ENCODE measurements around the gene LRRC46.

LRRC46 gene

DNA sequence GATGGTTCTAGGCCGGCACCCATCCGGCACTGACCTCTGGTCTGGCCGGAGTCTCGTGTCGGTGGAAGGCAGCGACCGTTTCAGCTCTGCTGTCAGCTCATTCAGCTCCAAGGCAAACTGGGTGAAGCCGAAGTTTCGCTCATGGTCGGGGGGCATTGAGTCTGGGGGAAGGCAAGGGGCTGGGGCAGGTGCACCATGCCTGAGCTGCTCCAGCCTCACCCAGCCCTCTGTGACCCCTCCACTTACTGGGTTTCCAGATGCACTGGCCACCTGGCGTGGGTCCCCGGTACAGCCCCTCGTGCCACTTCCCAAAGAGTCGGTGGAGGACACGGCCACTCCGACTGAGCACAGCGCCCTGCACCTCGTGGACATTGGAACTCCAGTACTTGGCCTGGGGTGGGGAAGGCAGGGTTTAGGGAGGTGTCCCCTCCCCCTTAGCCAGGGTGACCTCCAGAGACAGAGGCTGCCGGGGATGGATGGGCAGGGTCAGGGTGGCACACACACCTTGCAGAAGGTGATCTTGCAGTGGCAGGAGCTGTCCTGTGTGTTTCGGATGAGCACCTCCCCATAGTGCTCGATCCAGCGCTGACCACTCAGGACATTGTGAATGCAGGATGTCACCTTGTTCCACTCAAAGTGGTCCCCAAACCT, 22.5 kb upstream of the LRRC46 start:
- DNase-seq (ENCODE audit: extremely low read depth in 1 of 2, low read depth in 1 of 2) = no peak

DNA sequence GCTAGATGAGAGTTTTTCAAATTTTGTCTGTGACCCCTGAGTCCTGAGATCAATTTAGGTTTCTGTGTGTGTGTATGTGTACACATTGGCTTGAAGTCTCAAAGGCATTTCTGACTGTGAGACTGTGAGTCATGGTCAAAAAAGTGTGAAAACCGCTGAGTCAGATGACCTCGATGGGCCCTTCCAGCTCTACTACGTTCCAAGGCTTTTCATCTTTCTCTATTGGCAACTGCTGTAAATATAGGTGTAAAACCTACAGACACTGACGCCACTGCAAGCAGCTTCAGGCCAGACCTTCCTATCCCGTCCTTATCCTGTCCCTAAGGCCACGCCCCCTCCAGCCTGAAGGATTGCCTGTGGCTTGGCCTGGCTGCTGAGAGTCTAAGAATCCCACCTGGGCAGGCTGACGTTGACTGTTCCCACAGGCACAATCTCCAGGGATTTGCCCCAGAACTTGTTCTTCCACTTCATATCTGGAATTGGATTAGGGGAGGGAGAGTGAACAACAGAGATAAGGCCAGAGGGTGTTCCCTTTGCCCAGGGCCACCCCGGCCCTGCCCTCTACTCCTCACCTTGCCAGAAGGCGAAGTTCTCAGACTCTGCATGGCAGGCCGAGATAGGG, 21.2 kb upstream of the LRRC46 start:
- DNase-seq (ENCODE audit: extremely low read depth in 1 of 2, low read depth in 1 of 2) = no peak

DNA sequence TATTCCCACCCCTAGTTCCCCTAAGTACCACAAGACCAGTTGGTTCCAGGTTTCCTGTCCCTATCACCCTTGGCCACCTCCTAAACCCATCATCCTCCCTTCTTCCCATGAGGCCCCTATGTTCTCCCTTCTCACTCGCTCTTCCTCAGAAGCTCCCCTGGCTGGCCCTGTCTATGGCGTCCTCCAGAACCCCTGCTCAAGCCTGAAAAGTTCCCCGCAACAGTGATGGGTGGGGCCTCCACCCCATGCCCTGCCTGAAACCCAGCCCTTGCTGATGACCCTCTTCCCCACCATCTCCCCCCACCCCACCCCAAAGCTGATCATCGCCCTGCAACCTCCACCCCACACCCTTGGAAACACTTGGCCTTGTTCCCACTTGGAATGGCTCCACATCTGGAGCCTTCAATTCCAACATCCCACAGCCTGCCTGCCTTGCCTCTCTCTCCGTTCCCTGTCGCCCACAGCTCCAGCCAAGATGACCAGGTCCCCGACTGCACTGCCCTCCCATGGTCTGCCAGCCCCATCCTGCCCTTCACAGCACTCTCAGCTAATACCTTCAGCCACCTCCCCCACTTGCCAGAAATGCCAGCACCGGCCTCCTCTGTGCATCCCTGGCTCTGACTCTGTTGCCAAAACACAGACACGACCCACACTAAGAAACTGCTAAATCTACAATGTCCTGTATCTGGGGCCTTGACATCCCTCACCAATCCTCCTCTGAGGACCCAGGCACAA, 20.4 kb upstream of the LRRC46 start:
- DNase-seq (ENCODE audit: extremely low read depth in 1 of 2, low read depth in 1 of 2) = no peak

DNA sequence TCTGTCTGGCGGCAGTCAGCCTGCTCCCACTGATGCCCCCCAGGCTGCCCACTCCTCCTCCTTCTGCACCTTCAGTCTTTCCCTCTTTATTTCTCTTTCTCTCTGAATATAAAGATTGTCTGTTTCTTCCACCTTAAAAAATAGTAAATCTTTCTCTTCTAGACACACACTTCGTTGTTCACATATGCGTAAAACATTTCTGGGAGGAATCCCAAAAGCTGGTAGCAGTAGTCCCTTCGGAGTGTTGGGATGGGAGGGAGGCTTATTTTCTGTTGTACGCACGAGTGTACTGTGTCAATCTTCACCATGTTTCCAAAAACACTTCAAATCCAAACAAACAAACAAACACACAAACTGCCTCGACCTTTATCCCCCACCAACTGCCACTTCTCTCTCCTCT, 19.8 kb upstream of the LRRC46 start:
- no peak for DNase-seq (ENCODE audit: extremely low read depth in 1 of 2, low read depth in 1 of 2)

DNA sequence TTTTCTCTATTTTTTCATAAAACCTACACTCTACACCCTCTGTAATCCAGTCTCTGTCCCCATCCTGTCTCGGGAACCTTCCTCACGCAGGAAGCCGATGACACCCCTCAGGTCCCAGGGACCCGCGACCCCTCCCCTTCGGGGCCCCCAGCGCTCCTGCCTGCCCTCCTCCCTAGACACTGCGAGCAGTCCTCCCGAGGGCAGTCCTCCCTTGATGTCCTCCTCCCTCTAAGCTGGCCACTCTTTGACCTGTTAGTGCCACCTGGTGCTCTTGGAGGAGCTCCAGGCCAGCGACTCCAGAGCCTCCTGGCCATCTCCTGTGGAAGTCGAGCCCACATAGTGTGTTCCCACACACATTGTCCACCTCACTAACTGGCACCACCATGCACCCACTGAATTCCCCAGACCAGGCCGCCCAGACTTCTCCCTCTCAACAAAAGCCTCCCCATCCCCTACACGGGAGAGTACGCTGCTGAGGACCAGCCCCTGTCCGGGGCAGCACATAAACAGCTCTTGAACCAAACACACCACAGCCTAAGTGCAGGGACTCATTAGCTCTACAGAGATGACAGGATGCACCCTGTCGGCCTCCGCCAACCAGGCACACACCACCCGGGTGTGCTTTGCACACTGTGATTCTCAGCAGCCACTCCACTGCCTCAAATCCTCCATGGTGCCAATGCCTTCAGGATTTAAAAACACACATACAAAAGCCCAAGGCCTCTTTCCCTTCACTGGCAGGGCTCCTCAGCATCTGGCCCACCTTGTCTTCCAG, 19.1 kb upstream of the LRRC46 start:
- DNase-seq (ENCODE audit: extremely low read depth in 1 of 2, low read depth in 1 of 2) = no peak

DNA sequence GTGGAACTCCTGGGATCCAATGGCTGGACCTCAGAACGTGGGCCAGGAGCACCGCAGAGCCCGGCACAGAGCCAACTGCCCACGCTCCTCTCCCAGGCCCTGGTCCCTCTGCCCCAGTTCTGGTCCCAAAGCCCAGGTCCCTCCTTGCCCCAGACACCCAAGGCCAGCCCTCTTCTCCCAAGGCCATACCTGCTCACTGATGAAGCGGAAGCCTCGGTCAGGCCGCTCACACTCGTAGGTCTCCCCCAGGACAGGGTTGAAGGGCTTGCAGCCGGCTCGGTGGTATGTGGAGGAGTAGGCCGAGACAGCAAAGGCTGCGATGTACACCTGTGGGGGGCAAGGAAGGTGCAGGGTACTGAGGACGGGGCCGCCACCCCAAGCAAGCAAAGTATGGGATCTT, 18.4 kb upstream of the LRRC46 start:
- DNase-seq (ENCODE audit: extremely low read depth in 1 of 2, low read depth in 1 of 2) = no peak

DNA sequence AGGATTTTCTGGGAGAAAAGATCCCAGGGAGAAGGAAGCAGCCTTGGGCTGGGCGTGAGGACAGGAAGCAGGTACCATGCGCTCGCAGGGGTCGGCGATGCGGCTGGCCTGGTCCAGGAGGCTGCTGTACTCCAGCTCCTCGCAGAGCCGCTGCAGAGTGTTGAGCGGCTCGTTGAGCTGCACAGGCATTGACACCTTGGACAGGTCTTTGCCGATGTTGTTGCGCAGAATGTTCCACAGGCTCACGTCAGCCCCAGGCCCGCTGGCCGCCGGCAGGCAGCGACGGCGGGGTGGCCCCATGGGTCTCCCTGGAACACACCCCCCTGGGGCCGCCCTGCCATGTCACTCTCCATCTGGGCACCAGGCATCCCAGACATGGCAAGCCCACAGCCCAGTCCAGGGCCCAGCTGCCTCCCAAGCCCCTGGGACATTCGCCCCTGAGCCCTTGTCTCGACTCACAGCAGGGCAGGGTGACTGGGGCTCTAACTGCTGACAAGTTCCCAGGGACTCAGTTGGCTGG, 17.9 kb upstream of the LRRC46 start:
- DNase-seq (ENCODE audit: extremely low read depth in 1 of 2, low read depth in 1 of 2) = no peak

DNA sequence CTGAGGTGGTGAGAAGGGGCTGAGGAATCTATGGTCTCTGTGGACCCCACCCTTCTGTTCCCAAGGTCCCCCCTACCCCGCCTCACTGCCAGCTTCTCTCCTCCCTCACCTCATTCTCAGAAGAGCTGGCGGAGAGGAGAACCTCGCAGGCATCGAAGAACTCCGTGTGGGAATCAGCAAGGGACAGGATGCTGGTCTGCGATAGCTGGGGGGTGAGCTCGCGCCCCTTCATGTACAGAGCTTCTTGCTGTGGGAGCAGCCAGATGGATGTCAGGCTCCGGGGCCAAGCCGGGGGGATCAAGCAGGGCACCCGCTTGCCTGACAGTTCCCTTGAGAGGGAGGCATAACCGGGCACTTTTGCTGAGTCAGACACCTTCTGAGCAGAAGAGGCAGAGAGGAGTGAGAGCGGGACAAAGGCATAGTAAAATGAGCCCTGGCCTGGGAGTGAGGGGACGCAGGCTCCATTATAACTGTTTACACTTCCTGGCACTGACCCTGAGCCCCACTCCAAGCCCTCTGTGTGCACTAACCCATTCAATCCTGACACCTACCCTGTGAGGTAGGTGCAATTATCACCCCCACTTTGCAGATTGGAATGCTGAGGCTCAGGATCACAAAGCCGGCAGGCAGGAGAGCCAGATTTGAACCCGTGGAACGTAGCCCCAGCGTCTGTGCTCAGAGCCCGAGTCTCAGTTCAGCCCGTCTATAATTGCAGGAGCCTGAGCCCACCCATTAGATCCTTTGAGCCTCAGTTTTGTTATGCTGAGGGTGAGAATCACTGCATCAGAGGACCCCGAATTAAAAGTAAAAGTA, 16.2 kb upstream of the LRRC46 start:
- DNase-seq (ENCODE audit: extremely low read depth in 1 of 2, low read depth in 1 of 2) = no peak

DNA sequence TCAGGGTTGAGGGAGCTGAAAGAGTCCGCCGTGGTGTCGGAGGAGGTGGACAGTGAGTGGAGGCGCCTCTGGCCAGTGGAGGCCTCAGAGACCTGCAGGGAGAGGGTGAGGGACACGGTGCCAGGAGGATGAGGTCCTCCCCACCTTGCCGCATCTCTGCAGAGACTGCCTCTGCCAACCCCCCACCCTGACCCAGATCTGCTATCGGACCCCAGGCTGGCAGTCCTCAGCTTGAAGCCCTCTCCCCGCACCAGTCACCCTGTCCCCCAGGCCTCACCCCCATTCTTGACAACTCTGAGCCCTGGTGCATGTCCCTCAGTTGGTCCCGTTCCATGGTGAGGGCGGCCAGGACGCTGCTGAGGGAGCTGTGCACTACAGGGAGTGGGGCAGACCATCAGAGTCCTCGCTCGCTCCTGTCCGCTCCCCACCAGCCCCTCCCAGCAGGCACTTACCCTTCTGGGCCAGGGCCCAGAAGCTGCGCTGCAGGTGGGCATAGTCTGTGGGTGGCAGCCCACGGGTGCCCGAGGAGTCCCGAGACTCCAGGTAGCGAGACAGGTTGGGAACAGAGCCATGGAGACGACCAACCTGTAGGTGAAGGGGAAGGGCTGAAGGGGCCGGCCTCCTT, 15.2 kb upstream of the LRRC46 start:
- DNase-seq (ENCODE audit: extremely low read depth in 1 of 2, low read depth in 1 of 2) = no peak

DNA sequence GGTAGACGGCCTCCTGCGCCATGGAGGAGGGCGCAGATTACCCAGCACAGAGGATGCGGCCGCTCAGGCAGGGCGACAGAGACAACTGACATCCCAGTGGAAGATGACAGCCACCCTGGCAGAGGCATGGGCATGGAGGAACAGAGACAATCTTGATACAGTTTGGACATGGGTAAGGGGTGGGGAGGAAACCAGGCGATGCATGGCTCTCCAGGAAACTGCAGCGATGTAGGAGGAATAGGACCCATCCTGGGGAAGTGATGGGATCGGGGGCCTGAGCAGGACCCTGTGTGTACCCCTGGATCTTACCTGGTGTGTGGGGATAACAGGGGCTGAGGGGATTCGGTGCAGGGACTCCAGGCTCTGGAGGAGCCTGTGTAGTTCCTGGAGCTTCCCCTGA, 14.5 kb upstream of the LRRC46 start:
- no peak for DNase-seq (ENCODE audit: extremely low read depth in 1 of 2, low read depth in 1 of 2)

DNA sequence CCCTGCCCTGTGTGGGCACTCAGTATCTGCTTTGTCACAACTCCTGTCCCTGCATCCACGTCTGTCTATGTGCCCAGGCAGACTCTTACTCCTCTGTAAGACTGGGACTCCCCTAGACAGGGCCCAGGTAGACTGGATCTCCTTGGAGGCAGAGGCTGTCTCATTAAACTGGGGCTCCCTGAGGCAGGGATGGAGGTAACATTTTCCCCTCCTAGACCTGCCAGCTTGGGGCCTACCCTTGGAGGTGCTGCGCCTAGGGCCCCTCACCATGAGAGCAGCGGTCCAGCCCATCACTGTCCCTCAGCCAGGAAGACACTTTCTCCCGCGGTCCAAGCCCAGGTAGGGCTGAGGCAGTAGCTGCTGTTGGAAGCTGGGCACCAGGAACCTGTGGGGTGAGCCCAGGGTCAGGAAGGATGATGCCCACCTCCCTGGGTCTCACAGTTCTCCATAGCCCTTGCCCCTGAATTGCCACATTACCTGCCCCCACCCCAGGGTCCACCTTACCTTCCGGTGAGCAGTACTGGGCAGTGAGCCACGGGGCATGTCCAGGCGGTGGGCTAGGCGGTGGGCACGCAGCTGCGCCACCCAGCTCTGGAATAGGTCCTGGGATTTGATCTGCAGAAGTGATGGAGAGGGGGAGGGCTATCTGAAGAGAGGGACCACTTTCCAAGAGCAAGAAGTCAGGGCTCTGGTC, 13.3 kb upstream of the LRRC46 start:
- no peak for DNase-seq (ENCODE audit: extremely low read depth in 1 of 2, low read depth in 1 of 2)

DNA sequence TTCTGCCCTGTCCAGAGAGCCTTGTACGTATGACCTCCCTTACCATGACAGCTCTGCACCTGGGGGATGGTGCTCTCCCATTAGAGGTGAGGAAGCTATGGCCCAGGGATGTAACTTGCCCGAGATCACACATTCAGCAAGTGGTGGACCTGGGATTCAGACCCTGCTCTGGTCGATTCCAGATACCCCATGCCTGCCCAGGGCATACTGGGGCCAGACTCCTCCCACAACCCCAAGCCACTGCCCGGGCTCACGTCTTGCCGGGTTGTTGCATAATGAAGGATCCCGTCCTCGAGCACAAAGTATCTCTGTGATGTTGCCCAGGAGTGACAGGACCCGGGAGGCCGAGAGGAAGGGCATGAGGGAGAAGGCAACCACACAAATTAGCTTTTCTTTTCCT, 12.0 kb upstream of the LRRC46 start:
- no peak for DNase-seq (ENCODE audit: extremely low read depth in 1 of 2, low read depth in 1 of 2)

DNA sequence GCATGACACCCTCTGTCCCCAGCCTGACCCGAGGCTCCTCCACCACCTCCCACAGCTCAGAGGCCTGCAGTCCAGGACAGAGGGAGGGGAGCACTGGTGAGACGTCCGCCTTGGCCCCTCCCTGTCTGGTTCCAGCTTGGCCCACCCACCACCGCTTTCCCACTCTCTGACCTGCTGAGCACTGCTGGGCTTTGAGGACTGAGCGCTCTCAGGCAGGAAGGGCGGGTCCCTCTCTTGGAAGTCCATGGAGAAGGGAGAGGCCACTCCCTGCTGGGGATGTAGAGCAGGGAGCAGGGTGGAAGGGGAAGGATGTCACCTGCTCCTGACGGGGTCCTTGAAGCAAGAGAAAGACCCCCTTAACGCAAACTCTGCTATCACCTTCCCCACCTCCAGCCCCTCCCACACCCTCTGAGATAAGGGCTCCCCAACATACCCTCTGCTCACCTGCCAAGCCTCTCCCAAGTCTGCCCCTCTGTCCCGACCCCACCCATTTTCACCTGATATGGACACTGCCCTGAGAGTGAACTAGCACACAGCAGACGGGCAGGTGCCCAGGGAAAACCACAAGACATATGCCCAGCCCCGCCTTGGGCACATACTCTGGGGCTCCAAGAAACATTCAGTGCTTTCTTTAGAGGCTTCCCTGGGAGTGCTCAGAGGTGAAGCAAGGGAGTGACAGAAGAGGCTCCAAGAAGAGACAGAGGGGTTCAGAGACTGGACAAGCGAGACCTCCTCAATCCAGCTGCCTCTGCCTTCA, 11.3 kb upstream of the LRRC46 start:
- no peak for DNase-seq (ENCODE audit: extremely low read depth in 1 of 2, low read depth in 1 of 2)

DNA sequence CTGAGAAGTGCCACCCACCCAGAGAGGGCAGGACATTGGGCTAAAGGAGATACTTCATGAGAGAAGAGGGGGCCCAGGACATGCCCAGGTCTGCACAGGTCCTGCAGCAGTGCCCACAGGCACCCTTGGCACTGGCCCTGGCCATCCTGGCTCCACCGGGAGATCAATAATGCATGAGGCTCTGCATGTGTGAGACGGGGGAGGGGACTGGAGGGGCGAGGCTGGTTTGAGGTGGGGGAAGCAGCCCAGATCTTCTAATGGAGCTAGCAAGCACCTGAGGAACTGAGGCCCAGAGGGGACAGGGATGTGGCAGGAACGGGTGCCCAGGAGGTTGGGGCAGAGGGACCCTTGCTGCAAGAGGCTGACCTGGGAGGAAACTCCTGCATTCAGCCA, 10.4 kb upstream of the LRRC46 start:
- DNase-seq (ENCODE audit: extremely low read depth in 1 of 2, low read depth in 1 of 2) = no peak

DNA sequence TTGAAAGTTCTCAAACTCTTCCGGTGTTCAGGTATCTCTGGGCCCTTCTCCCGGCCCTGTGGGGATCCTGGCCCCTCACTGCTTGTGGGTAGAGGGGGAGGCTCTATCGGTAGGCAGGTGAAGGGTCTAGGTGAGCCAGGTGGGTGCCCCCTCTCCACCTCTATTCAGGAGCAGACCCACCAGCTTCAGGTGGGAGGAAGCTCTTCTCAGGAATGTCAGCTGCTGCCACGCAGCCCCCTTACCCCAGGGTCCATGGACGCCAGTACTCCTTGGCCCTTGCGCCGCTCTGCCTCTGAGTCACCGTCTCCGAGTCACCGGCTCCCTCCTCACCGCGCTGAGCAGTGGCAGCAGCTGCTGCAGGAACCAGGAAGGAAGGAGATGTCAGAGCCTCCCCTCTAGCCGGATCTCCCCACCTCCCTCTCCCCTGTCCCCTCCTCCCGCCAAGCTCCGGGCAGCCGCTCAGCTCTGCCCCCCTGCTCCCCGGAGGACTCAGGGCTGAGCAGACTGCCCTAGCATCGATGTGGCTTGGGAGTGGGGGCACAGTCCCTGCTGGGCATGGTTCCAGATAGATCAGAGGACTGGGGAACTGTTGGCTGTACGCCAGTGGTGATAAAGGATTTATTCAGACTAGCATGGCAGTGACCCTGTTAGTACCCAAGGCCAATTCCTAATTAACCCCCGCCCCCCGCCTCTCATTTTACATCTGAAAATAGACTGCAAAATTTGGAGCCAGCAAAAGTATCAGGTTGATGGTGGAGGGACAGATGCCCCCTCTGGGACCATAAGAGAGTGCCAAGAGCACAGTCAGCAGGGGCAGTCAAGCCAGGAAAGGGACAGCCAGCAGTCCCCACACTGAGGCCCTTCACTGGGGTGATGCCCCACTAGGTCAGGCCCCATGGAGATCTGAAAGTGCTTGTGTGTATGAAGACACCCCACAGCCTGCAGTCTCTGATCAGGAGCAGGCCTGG, 9.8 kb upstream of the LRRC46 start, which contains the start of gene OSBPL7:
OSBPL7 (minus strand) TSS at position 371 of the 968 bp plus-strand sequence. CDS start 1,516 bp downstream, outside the sequence.
- peak; percentile 63 to 68 for DNase-seq (ENCODE audit: extremely low read depth in 1 of 2, low read depth in 1 of 2)

DNA sequence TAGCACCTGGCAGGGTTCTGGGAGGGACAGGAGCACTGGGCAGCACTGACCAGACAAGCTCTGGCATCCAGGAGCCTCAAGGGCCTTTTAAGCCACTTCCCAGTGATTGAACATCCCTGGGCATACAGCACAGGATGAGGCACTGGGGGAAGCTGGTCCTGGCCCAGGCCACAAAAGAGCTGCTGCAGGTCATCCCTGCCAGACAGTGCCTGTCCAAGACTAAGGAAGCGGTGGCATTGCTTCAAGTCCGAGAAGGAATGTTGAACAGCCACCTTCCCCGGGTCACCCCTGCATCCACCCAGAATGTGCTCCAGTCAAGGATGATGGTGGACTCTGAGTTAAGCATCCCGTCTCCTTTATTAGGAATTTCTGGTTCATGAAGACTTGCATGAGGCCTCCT, 8.7 kb upstream of the LRRC46 start:
- no peak for DNase-seq (ENCODE audit: extremely low read depth in 1 of 2, low read depth in 1 of 2)

DNA sequence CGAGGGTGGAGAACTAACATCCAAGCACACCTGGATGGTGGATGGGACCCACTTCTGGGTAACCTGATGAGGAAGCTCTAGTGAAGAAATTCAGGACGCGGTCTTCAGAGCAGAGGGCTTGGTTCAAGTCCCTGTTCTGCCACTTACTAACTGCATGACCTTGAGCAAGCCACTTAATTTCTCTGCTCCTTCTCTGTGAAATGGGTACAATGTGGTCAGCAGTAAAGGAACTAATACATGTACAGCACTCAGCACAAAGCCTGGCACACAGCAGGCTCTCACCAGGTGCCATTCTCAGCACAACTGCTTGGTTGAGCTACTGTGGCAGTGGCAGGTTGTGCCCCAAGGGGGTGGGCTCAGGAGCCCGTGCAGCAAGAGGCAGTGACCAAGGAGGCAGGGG, 8.0 kb upstream of the LRRC46 start:
- DNase-seq (ENCODE audit: extremely low read depth in 1 of 2, low read depth in 1 of 2) = no peak
